Left lobe of liver (tissue), 2 donors: Measurements from ENCODE around the gene TRMT10B. TPM values are rescaled to one million over a fixed set of nuclear protein-coding genes. Genes with fewer than 3 reads are reported as not detected.
A peak's percentile ranks its signal among the peaks of the same experiment; 100 is the strongest.
"Not testable (repeated sequence)": the region's sequence is repeated elsewhere in the genome, so short reads cannot be mapped to it uniquely, and the experiment has no call there.

Experiments
- ATAC-seq: fragments of 200-7000 bp; cut with Tn5 transposase; one replicate; pipeline ENCODE4 v1.9.1; 2020; ENCODE audit warnings: mild to moderate bottlenecking, moderate library complexity
- DNase-seq: peaks from one replicate; pipeline ENCODE4 v3.0.0-alpha.2; 2020; ENCODE audit warnings: low spot score
- total RNA-seq: library from RNA; stranded (reverse); gene quantifications from one replicate; pipeline ENCODE4 v1.2.1, GENCODE V29; 2021
- donor health status: DM: no; HTN: no; CAD: no; lungs with moderate emphysema.
- donor health status: DM: no; HTN: yes; CAD: no.

TRMT10B gene
- total RNA-seq, 1 donor from 2014 or later: 3.6 TPM

GRCh38 chr9:37751186-37751585, 2.4 kb upstream of the TRMT10B start:
- no peak for ATAC-seq

GRCh38 chr9:37751704-37752103, 1.9 kb upstream of the TRMT10B start:
- not testable (repeated sequence) for DNase-seq, ATAC-seq

More at GRCh38 chr9:37751186-37751585, 2.4 kb upstream of the TRMT10B start:
- no peak for DNase-seq

- not testable (repeated sequence) for ATAC-seq, DNase-seq
Measured at GRCh38 chr9:37752112-37752511, 1.5 kb upstream of the TRMT10B start.

- no peak for DNase-seq
- ATAC-seq: no peak
Measured at GRCh38 chr9:37752642-37753488, 740 bp upstream of the TRMT10B start.

- no peak for DNase-seq
- ATAC-seq: no peak
Measured at GRCh38 chr9:37758747-37759146, 5.1 kb downstream of the TRMT10B start.

DNA sequence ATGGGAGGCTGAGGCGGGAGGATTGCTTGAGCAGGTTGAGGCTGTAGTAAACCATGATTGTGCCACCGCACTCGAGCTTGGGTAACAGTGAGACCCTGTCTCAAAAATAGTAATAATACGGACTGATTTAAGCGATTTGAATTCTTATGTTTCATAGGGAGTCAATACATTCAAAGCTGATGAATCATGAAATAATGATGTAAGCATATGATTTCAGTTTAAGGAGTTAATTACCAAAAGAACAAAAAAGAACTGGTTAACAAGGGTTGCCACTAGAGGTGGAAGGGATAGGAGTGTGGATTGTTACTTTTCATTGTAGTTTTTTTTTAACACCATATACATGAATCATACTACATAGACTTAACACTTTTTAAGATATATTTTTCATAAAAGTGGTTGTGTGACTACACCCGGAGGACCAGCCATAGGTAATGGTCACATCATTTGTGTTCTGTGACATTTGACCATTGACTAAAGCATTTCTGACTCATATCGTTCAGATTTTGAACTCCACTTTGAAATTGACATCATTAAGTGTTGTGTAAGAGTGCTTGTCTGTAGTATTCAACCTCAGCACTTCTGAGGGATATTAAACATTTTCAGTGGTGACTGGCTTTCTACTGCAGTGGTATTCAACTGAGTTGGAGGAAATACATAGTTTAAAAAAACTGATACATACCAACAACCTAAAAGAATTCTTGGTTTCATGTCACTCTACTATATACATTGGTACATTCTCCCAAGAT, 7.0 kb downstream of the TRMT10B start:
- ATAC-seq (no peak), DNase-seq (no peak)

GRCh38 chr9:37761511-37761910, 7.9 kb downstream of the TRMT10B start:
- DNase-seq: no peak

DNA sequence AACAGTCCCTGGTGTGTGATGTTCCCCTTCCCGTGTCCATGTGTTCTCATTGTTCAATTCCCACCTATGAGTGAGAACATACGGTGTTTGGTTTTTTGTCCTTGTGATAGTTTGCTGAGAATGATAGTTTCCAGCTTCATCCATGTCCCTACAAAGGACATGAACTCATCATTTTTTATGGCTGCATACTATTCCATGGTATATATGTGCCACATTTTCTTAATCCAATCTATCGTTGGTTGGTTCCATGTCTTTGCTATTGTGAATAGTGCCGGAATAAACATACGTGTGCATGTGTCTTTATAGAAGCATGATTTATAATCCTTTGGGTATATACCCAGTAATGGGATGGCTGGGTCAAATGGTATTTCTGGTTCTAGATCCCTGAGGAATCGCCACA, 11.7 kb downstream of the TRMT10B start:
- DNase-seq, ATAC-seq: not testable (repeated sequence)

More at GRCh38 chr9:37761511-37761910, 7.9 kb downstream of the TRMT10B start:
- no peak for ATAC-seq

DNA sequence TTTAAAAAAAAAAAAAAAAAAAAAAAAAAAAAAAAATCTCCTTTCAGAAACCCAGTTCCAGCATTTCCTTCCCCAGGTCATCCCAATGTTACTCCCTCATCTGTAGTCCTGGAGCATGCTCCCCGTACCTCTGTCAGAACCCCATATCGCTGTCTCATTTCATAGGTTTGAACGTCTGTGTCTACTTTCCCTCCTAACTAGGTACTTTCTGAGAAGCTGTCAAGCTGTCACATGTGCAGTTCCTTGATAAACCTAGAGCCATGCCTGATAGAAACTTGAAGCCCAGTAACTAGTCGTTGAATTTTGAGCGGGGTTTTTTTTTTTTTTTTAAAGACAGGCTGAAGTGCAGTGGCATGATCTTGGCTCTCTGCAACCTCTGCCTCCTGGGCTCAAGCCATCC, 15.7 kb downstream of the TRMT10B start:
- DNase-seq: no peak

DNA sequence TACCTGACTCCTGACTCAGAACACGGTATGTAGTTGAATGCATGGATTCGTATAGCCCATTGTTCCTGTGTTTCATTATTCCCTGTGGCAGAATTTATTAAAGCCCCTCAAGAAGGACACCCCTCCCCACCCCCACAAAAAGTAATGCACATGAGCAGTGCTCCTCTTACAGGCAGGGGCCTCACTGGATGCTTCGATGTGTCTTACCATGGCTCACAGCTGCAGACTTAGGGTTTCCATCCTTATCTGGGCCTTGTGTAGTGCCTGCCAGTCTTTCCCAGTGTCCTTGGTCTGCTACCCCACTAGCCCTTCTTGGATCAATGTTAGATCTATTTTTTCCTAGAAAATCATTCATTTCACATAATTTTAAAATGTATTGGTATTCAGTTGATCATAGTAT, 16.4 kb downstream of the TRMT10B start:
- ATAC-seq (no peak), DNase-seq (no peak)

More for the DNA sequence above, 15.7 kb downstream of the TRMT10B start:
- ATAC-seq: no peak

GRCh38 chr9:37775216-37775919, 21.8 kb downstream of the TRMT10B start:
- no peak for DNase-seq
- ATAC-seq: no peak

GRCh38 chr9:37776328-37776727, 22.7 kb downstream of the TRMT10B start:
- ATAC-seq (no peak), DNase-seq (no peak)

GRCh38 chr9:37778534-37778933, 24.9 kb downstream of the TRMT10B start:
- DNase-seq: no peak
- ATAC-seq: no peak

DNA sequence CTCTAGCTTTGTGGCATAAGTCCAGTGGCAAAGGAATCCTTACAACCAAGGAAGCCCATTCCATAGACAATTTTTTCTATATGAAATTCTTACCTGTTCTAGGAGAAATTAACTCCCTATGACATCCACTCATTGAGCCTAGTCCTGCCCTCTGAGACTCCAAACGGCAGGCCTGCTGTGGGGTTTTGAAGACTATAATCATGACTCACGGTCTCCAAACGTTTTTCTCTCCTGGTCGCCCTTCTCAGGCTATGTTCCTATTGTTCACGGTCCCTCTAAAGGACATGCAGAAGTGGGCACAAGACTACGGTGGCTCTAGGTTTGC, 30.6 kb downstream of the TRMT10B start:
- no peak for DNase-seq
- ATAC-seq: no peak

DNA sequence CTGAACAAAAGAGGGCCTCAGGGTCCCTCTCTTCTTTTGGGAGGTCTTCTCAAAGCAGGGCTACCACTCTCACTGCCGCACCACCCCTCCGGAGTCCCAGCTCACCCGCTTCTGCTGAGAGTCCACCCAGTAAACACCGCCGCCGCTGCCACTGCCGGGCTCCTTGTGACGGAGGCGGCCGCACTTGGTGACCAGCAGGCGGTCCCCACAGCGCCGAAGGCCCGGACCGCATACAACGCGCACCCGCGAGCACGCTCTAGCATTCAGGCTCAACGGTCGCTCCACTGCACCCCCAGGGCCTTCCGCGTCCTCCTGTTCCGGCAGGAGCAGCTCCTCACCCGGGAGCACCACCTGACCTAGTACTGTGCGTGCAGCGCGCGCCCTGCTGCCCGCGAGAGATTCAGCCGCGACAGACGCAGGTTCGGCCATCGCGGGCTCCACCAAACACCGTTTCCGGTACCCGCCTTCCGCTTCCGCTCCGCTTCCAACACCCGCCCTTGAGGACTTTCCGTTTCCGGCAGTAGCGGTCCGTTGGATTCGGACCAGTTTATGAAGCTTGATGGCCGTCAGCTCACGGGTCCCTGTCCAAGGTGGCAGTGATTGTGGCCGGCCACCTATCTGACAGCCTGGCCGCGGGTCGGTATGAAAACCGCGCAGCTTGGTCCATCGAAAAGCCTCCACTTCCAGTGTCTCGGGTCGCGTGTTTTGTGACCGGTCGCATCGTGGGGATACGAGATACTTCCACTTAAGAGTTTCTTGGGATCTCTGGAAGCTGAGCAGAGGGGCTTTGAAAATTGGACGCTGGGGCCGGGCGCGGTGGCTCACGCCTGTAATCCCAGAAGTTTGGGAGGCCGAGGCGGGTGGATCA, 31.2 kb downstream of the TRMT10B start, which contains the start of gene EXOSC3:
Gene EXOSC3, minus strand, starts transcription at position 449 of the 868 bp plus-strand sequence. Its CDS starts 20 bp downstream, at position 429.
- ATAC-seq (peak; percentile 96), DNase-seq (peak; percentile 92)

- ATAC-seq (no peak), DNase-seq (no peak)
Measured at GRCh38 chr9:37787059-37787458, 33.5 kb downstream of the TRMT10B start.

DNA sequence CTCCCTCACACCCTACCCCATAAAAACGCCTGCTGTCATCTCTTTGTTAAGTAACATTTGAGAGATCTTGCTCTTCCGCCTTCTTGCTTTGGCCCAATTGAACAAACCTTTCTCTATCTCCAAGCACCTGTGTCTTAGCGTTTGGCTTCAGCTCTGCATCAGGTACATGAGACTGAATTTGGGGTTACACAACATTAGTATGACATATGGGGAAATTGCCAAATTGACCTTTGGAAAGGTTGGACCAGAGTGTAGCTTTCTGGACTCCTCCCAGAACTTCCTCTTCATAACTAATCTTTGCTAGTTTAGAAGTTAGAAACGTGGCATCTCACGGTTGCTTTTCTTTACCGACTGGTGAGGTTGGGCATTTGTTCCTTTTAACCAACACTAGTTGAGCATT, 34.7 kb downstream of the TRMT10B start:
- DNase-seq: no peak

GRCh38 chr9:37790096-37790495, 36.5 kb downstream of the TRMT10B start:
- no peak for ATAC-seq
- no peak for DNase-seq

More for the DNA sequence above, 34.7 kb downstream of the TRMT10B start:
- peak; percentile 54 for ATAC-seq

GRCh38 chr9:37792122-37792521, 38.5 kb downstream of the TRMT10B start:
- DNase-seq (no peak), ATAC-seq (no peak)

GRCh38 chr9:37796232-37796631, 42.6 kb downstream of the TRMT10B start:
- DNase-seq: no peak
- ATAC-seq: no peak
